ENCODE results near the gene CHD8. TPM values are rescaled to one million over a fixed set of nuclear protein-coding genes. Genes with fewer than 3 reads are reported as not detected.

Gene CHD8
- total and polyA plus RNA-seq, 10 of the 15 experiments (the other 5 are each of a cell fraction or from before 2014, with no cell fraction given), result 20.2 to 79.5 (median 35.5) TPM

DNA sequence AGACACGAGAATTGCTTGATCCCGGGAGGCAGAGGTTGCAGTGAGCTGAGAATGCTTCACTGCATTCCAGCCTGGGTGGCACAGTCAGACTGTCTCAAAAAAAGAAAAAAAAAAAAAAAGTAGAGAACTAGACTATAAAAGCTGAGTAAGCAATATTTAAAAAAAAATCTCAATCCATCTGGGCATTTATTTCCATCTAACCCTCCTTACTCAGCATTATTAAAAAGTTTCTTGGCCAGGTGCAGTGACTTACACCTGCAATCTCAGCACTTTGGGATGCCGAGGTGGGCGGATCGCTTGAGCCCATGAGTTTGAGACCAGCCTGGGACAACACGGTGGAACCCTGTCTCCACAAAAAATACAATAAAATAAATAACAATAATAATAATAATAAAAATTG lies 76.6 kb downstream of the CHD8 start:
- CTCF ChIA-PET, result interaction anchor here (1.4 to 1.5 kb wide), 2 partner anchors 36 to 149 kb away, joined by 3 to 4 read pairs; no protein-coding TSS in a partner anchor
- no peaks in the 10 kb centered on the region for H3K4me1 ChIP-seq (ENCODE audit: control insufficient read depth, insufficient read depth, low read length)
- SMC1A ChIA-PET (ENCODE audit: uncharacterized antibody, unreplicated experiment), result interaction anchor here (0.9 to 1.5 kb wide), 4 partner anchors 37 to 76 kb away, joined by 3 to 5 read pairs (median 4); no protein-coding TSS in a partner anchor
- no peak for DNase-seq (ENCODE audit: low read depth, low spot score)
- in situ Hi-C loops (cut with MboI) (no loop called here), intact Hi-C loops (cut with micrococcal nuclease; ENCODE audit: unreplicated experiment) (no loop called here)
- peaks cover 0 to 8% of the 10 kb centered on the region in 2 experiments; a peak in 1 of 4 replicates for H3K36me3 ChIP-seq (ENCODE audit: control insufficient read depth in 2 of 2, insufficient read depth in 2 of 2, low read length in 1 of 2)
- H3K4me2 ChIP-seq (ENCODE audit: control insufficient read depth, insufficient read depth), result 0 out of 2 replicates have a peak overlapping the region, but pooled peaks have one; percentile 38
- no peak for FAIRE-seq
- H3K9ac ChIP-seq (ENCODE audit: control insufficient read depth, insufficient read depth, low read length), result no peak overlapping the region
- no peak for ATAC-seq
- TF ChIP-seq, protein P1, sequence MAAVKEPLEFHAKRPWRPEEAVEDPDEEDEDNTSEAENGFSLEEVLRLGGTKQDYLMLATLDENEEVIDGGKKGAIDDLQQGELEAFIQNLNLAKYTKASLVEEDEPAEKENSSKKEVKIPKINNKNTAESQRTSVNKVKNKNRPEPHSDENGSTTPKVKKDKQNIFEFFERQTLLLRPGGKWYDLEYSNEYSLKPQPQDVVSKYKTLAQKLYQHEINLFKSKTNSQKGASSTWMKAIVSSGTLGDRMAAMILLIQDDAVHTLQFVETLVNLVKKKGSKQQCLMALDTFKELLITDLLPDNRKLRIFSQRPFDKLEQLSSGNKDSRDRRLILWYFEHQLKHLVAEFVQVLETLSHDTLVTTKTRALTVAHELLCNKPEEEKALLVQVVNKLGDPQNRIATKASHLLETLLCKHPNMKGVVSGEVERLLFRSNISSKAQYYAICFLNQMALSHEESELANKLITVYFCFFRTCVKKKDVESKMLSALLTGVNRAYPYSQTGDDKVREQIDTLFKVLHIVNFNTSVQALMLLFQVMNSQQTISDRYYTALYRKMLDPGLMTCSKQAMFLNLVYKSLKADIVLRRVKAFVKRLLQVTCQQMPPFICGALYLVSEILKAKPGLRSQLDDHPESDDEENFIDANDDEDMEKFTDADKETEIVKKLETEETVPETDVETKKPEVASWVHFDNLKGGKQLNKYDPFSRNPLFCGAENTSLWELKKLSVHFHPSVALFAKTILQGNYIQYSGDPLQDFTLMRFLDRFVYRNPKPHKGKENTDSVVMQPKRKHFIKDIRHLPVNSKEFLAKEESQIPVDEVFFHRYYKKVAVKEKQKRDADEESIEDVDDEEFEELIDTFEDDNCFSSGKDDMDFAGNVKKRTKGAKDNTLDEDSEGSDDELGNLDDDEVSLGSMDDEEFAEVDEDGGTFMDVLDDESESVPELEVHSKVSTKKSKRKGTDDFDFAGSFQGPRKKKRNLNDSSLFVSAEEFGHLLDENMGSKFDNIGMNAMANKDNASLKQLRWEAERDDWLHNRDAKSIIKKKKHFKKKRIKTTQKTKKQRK (IDR thresholded peaks at IDR 0.05; ENCODE audit: low read depth, low read length), result no peak
- TF ChIP-seq, protein P2, sequence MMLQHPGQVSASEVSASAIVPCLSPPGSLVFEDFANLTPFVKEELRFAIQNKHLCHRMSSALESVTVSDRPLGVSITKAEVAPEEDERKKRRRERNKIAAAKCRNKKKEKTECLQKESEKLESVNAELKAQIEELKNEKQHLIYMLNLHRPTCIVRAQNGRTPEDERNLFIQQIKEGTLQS (IDR thresholded peaks at IDR 0.05; ENCODE audit: borderline replicate concordance, extremely low read depth, low read depth, low read length), result no peak
- TF ChIP-seq, protein P3, sequence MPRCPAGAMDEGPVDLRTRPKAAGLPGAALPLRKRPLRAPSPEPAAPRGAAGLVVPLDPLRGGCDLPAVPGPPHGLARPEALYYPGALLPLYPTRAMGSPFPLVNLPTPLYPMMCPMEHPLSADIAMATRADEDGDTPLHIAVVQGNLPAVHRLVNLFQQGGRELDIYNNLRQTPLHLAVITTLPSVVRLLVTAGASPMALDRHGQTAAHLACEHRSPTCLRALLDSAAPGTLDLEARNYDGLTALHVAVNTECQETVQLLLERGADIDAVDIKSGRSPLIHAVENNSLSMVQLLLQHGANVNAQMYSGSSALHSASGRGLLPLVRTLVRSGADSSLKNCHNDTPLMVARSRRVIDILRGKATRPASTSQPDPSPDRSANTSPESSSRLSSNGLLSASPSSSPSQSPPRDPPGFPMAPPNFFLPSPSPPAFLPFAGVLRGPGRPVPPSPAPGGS (IDR thresholded peaks at IDR 0.05; ENCODE audit: borderline replicate concordance, insufficient read depth, low read depth, low read length, poor library complexity, severe bottlenecking), result no peak
- TF ChIP-seq FOXM1 (IDR thresholded peaks at IDR 0.05; ENCODE audit: low read depth, low read length) (no peak), ZNF384 (IDR thresholded peaks at IDR 0.05; ENCODE audit: borderline replicate concordance, low read depth, low read length) (no peak), CHD2 (IDR thresholded peaks at IDR 0.05; ENCODE audit: borderline replicate concordance, low read depth, low read length) (no peak), ATF7 (IDR thresholded peaks at IDR 0.05; ENCODE audit: low read depth) (no peak), KDM1A (IDR thresholded peaks at IDR 0.05; ENCODE audit: borderline replicate concordance) (no peak), YY1 (IDR thresholded peaks at IDR 0.05; ENCODE audit: low read depth, low read length) (no peak), CHD4 (IDR thresholded peaks at IDR 0.05) (no peak), HDAC6 (IDR thresholded peaks at IDR 0.05; ENCODE audit: unreplicated experiment) (no peak)
- POLR2A ChIA-PET, result interaction anchor here (0.6 kb wide), 1 partner anchor 978 kb away, joined by 3 read pairs; no protein-coding TSS in a partner anchor
- BruUV-seq (replicated peaks), result no TSS peak
- no peaks in the 10 kb centered on the region; the same call in 1 of the 2 replicates for H4K20me1 ChIP-seq (ENCODE audit: control insufficient read depth, insufficient read depth)
- H3K79me2 ChIP-seq (ENCODE audit: control insufficient read depth, insufficient read depth, low read length), result peaks cover 87% of the 10 kb centered on the region
- no peaks in the 10 kb centered on the region; the same call in 2 of the 3 replicates for H3K9me3 ChIP-seq (replicated peaks; ENCODE audit: control insufficient read depth, insufficient read depth, low read length)
- no peak overlapping the region for H3K4me3 ChIP-seq
- 88% methylated on average over 6 of the region's 6 CpGs for WGBS (ENCODE audit: insufficient coverage, insufficient replicate concordance, low lambda C conversion rate, missing lambda C conversion rate)
- RAD21 ChIA-PET (ENCODE audit: unreplicated experiment), result interaction anchor here (1.0 to 1.3 kb wide), 2 partner anchors 28 to 46 kb away, joined by 3 to 4 read pairs; no protein-coding TSS in a partner anchor
- H2AFZ ChIP-seq (ENCODE audit: control insufficient read depth, low read depth, low read length), result no peak overlapping the region
- H3K27me3 ChIP-seq (replicated peaks in 1 of 2; ENCODE audit: control insufficient read depth in 2 of 2, insufficient read depth in 2 of 2, low read length in 1 of 2), result no peaks in the 10 kb centered on the region
- no peak overlapping the region for H3K27ac ChIP-seq (ENCODE audit: control insufficient read depth, insufficient read depth)

All from GM12878 (cell line).